ENCODE results near the gene DZANK1.

DZANK1 gene

DNA sequence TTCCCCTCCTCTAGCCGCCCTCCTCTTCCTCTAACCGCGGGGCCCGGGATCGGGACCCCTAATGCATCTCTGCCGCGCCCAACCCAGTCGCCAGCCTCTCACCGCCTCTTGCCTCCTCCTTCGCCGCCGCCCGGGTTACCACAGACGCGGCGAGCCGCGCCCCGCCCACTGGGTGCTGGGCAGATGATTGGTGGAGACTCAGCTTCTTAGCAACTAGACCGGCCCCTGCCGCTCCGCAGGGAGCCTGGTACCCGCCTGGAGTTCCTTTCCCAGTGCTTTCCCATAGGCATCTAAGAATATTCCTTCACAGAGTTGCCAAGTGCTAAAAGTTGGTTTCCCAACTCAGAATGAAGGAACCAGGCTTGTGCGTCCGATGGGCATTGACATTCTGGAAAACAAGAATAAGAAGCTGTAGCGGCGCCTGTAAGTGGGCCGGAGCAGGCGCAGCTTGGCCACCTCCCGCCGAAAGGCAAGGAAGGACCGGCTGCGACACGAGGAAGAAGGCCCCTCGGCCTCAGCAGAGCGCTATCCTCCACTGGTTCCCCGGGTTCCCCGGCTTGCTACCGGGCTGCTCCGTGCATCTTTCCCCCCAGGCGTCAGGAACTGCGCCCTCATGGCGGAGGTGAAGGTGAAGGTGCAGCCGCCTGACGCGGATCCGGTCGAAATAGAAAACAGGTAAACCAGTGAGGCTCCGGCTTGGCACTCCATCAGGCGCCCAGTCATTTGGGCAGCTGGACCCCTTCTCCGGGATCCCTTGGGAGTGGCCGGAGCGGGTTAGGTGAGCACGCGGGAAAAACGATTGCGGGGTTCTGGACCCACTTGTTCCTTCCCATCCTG lies at the start of gene DZANK1, which contains the start of gene POLR3F:
Gene DZANK1, minus strand, starts transcription at position 137 of the 837 bp plus-strand sequence. CDS start 1,672 bp downstream, outside the sequence.
Gene POLR3F, plus strand, starts transcription at position 497 of the 837 bp plus-strand sequence. Its CDS starts 117 bp downstream, at position 614.
- H3K4me3 ChIP-seq (ENCODE audit: low read depth, low read length), result peak within 1 kb of the TSS; percentile 99
- TF ChIP-seq, protein P1, sequence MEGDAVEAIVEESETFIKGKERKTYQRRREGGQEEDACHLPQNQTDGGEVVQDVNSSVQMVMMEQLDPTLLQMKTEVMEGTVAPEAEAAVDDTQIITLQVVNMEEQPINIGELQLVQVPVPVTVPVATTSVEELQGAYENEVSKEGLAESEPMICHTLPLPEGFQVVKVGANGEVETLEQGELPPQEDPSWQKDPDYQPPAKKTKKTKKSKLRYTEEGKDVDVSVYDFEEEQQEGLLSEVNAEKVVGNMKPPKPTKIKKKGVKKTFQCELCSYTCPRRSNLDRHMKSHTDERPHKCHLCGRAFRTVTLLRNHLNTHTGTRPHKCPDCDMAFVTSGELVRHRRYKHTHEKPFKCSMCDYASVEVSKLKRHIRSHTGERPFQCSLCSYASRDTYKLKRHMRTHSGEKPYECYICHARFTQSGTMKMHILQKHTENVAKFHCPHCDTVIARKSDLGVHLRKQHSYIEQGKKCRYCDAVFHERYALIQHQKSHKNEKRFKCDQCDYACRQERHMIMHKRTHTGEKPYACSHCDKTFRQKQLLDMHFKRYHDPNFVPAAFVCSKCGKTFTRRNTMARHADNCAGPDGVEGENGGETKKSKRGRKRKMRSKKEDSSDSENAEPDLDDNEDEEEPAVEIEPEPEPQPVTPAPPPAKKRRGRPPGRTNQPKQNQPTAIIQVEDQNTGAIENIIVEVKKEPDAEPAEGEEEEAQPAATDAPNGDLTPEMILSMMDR (IDR thresholded peaks at IDR 0.05; ENCODE audit: low read depth, low read length), result no peak
- DNase-seq (ENCODE audit: low read depth, low spot score), result peak; percentile 98
- in situ Hi-C loops (cut with HindIII; ENCODE audit: low sequenced_read_pairs), result no loop called here

DNA sequence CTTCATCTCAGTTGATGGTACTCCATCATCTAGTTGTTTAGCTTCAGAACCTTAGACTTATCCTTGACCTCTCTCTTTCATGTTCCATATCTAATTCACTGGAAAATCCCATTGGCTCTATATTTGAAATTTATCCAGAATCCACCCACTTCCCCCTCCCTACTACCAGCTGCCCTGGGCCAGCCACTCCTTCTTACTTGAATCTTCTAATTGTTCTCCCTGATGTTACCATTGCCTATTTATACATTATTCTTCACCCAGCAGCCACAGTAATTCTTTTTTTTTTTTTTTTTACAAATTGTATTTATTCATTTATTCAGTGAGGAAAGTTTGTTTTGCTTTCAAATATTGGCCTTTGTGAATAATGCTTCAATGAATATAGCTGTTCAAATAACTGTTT lies 49.1 kb upstream of the DZANK1 start:
- no peak overlapping the region for H3K4me3 ChIP-seq (ENCODE audit: low read depth, low read length)
- no peak for DNase-seq (ENCODE audit: low read depth, low spot score)
- TF ChIP-seq, protein P1 (IDR thresholded peaks at IDR 0.05; ENCODE audit: low read depth, low read length), result no peak
- in situ Hi-C loops (cut with HindIII; ENCODE audit: low sequenced_read_pairs), result no loop called here

DNA sequence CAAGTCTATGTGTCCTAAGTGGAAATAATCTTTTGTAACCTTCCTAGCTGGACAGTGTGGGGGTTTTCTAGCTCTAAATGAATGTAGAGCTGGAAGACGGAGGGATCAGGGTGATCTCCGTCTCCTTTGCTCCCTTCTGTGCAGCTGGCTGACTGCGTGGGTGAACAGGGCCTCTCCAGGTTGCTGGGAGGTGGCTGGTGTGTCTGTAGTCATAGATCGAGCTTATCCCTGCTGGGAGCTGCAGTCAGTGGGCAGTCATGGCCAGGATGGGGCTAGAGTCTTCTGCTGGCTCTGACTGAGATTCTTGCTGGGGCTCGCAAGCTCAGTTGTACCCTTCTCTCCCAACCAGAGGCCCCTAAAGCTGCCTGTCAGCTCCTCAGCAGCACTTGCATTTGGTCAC lies 47.3 kb upstream of the DZANK1 start:
- TF ChIP-seq, protein P1 (IDR thresholded peaks at IDR 0.05; ENCODE audit: low read depth, low read length), result no peak
- in situ Hi-C loops (cut with HindIII; ENCODE audit: low sequenced_read_pairs), result no loop called here
- no peak overlapping the region for H3K4me3 ChIP-seq (ENCODE audit: low read depth, low read length)
- no peak for DNase-seq (ENCODE audit: low read depth, low spot score)

DNA sequence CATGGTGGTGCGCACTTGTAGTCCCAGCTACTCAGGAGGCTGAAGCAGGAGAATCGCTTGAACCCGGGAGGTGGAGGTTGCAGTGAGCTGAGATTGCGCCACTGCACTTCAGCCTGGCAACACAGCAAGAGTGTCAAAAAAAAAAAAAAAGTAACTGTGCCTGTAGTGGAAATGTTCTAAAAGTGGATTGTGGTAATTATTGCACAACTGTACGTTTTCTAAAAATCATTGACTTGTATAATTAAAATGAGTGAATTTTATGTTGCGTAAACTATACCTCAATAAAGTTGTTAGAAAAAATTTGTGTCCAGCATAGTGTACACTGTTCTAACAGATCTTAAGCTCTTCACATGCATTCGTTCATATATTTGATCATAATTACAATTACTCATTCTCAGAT lies 46.4 kb upstream of the DZANK1 start:
- DNase-seq (ENCODE audit: low read depth, low spot score), result no peak
- in situ Hi-C loops (cut with HindIII; ENCODE audit: low sequenced_read_pairs), result no loop called here
- TF ChIP-seq, protein P1 (IDR thresholded peaks at IDR 0.05; ENCODE audit: low read depth, low read length), result no peak
- H3K4me3 ChIP-seq (ENCODE audit: low read depth, low read length), result no peak overlapping the region

DNA sequence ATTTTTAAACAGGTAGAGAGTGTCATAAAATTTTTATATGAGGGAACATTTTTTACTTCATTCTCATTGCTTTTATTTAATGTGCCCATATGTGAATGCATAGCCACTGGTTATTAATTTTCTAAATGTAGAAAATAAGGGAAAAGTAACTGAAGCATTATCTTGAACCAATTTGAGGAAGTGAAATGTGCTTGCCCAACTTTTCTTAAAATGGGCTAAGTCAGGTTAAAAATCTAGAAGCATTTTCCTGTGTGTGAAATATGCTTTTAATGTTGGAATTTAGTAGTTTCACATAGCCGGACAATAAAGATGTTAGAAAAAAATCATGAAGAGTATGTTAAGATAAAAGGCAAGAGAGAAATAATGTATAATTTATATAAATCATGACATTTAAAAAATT lies 44.7 kb upstream of the DZANK1 start:
- no peak overlapping the region for H3K4me3 ChIP-seq (ENCODE audit: low read depth, low read length)
- no peak for DNase-seq (ENCODE audit: low read depth, low spot score)
- TF ChIP-seq, protein P1 (IDR thresholded peaks at IDR 0.05; ENCODE audit: low read depth, low read length), result no peak
- in situ Hi-C loops (cut with HindIII; ENCODE audit: low sequenced_read_pairs), result no loop called here

DNA sequence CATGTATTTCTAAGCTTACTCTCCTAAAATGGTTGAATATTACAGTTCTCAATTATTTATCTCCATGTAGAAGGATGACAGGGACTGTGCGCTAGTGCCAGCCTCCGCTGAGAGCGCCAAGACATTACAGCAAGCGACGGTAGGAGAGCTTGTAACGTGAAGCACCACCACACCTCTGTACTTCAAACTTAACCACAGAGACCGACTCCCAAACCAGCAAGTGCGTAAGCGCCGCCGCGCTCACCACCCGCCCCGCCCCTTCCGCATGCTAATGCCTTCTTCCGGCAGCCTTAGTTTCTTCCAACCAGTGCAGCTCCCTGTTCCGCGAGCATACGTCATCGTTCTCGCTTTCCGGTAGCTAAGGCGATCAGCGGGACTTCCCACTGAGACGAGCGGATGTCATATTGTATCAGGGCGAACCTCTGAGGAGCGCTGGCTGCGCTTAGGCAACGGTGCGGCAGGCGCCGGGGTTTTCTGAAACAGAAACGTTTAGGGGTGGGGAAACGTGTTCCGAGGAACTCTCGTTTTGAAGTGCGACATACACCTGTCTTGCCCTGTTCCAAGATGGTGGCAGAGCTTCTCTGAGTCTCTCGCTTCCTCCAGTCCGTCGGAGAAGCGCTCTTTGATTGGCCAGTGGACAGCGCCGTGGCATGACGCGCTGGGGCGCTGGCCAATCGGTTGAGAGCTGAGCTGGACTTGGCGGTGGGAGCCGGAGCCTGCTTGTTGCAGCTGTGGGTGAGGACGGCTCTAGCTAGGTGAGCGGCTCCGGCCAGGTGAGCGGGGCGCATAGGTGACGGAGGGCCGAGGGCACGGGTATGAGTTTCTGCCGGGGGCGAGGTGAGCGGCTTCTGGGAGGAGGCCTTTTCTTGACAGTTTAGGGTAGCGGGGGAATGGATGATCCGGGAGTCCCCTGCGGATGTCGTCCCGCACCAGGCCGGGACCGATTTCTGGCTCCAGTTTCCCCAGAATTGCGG lies 40.7 kb upstream of the DZANK1 start, which contains the start of gene SEC23B:
Gene SEC23B, plus strand, starts transcription at position 723 of the 974 bp plus-strand sequence. CDS start 2,896 bp downstream, outside the sequence.
- in situ Hi-C loops (cut with HindIII; ENCODE audit: low sequenced_read_pairs), result no loop called here
- TF ChIP-seq, protein P1 (IDR thresholded peaks at IDR 0.05; ENCODE audit: low read depth, low read length), result no peak
- peak; percentile 99 for DNase-seq (ENCODE audit: low read depth, low spot score)
- peak within 1 kb of the TSS; percentile 95 for H3K4me3 ChIP-seq (ENCODE audit: low read depth, low read length)

Measured in astrocyte of the spinal cord (primary cell).